Measurements from ENCODE around the gene AURKA.

AURKA gene

DNA sequence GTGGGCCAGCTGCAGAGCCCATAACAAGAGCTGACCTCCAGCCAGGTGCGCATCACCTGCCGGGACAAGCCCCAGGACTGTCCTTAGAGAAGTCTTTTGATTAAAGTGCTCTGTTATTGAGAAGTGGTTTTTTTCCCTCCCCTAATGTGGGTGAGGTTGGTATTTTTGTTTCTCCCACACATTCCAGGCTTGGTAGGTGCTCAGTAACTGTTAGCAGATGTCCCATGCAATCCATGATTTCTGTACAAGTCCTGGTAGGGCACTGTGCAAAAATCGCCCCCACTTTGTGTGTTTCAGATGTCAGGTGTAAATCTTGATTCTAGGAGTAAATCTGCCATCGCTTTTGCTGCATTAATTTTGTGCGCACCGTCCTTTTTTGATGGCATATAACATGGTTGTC lies 28.5 kb downstream of the AURKA start:
- Histone ChIP-seq H3F3A (ENCODE audit: low read depth) (no peaks in the 10 kb centered on the region), H3K9ac (ENCODE audit: low read depth, low read length, poor library complexity, severe bottlenecking) (no peak overlapping the region), H3K79me2 (ENCODE audit: insufficient read depth, low read length) (no peaks in the 10 kb centered on the region), H3K4me2 (ENCODE audit: low read depth, low read length, poor library complexity, severe bottlenecking) (no peak overlapping the region), H3K36me3 (ENCODE audit: insufficient read depth, low read length) (peaks cover 17% of the 10 kb centered on the region; the same call in 1 of the 2 replicates), H4K20me1 (ENCODE audit: insufficient read depth, low read length, poor library complexity, severe bottlenecking) (no peaks in the 10 kb centered on the region), H3K9me2 (replicated peaks; ENCODE audit: low read depth, low read length) (no peaks in the 10 kb centered on the region), H3K9me3 (ENCODE audit: insufficient read depth, low read depth, low read length) (no peaks in the 10 kb centered on the region), H3K4me1 (ENCODE audit: insufficient read depth, low read length, poor library complexity, severe bottlenecking) (no peaks in the 10 kb centered on the region), H3K4me3 (ENCODE audit: low read length, poor library complexity, severe bottlenecking) (no peak overlapping the region), H2AFZ (ENCODE audit: low read length) (no peak overlapping the region), H3K27me3 (ENCODE audit: insufficient read depth, low read length, poor library complexity, severe bottlenecking) (no peaks in the 10 kb centered on the region)
- TF ChIP-seq, protein P1, sequence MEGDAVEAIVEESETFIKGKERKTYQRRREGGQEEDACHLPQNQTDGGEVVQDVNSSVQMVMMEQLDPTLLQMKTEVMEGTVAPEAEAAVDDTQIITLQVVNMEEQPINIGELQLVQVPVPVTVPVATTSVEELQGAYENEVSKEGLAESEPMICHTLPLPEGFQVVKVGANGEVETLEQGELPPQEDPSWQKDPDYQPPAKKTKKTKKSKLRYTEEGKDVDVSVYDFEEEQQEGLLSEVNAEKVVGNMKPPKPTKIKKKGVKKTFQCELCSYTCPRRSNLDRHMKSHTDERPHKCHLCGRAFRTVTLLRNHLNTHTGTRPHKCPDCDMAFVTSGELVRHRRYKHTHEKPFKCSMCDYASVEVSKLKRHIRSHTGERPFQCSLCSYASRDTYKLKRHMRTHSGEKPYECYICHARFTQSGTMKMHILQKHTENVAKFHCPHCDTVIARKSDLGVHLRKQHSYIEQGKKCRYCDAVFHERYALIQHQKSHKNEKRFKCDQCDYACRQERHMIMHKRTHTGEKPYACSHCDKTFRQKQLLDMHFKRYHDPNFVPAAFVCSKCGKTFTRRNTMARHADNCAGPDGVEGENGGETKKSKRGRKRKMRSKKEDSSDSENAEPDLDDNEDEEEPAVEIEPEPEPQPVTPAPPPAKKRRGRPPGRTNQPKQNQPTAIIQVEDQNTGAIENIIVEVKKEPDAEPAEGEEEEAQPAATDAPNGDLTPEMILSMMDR (conservative IDR thresholded peaks at IDR 0.05; ENCODE audit: low read length): no peak
- TF ChIP-seq EZH2phosphoT487 (IDR thresholded peaks at IDR 0.05; ENCODE audit: borderline replicate concordance): no peak

GRCh38 chr20:56362833-56363413 lies 29.1 kb downstream of the AURKA start:
- H3K27me3 ChIP-seq (ENCODE audit: insufficient read depth, low read length, poor library complexity, severe bottlenecking): no peaks in the 10 kb centered on the region
- no peak overlapping the region for H3K4me2 ChIP-seq (ENCODE audit: low read depth, low read length, poor library complexity, severe bottlenecking)
- H3K9ac ChIP-seq (ENCODE audit: low read depth, low read length, poor library complexity, severe bottlenecking): no peak overlapping the region
- H3K36me3 ChIP-seq (ENCODE audit: insufficient read depth, low read length): peaks cover 13% of the 10 kb centered on the region; the same call in 1 of the 2 replicates
- no peaks in the 10 kb centered on the region for H3K9me3 ChIP-seq (ENCODE audit: insufficient read depth, low read depth, low read length)
- H3F3A ChIP-seq (ENCODE audit: low read depth): no peaks in the 10 kb centered on the region
- no peaks in the 10 kb centered on the region for H3K79me2 ChIP-seq (ENCODE audit: insufficient read depth, low read length)
- H2AFZ ChIP-seq (ENCODE audit: low read length): no peak overlapping the region
- H4K20me1 ChIP-seq (ENCODE audit: insufficient read depth, low read length, poor library complexity, severe bottlenecking): no peaks in the 10 kb centered on the region
- no peaks in the 10 kb centered on the region for H3K4me1 ChIP-seq (ENCODE audit: insufficient read depth, low read length, poor library complexity, severe bottlenecking)
- H3K9me2 ChIP-seq (replicated peaks; ENCODE audit: low read depth, low read length): no peaks in the 10 kb centered on the region
- TF ChIP-seq, protein P1 (conservative IDR thresholded peaks at IDR 0.05; ENCODE audit: low read length): no peak
- TF ChIP-seq EZH2phosphoT487 (IDR thresholded peaks at IDR 0.05; ENCODE audit: borderline replicate concordance): no peak
- H3K4me3 ChIP-seq (ENCODE audit: low read length, poor library complexity, severe bottlenecking): no peak overlapping the region

- TF ChIP-seq, protein P1 (conservative IDR thresholded peaks at IDR 0.05; ENCODE audit: low read length): no peak
- no peak for TF ChIP-seq EZH2phosphoT487 (IDR thresholded peaks at IDR 0.05; ENCODE audit: borderline replicate concordance)
- Histone ChIP-seq H3K79me2 (ENCODE audit: insufficient read depth, low read length) (no peaks in the 10 kb centered on the region), H3K4me1 (ENCODE audit: insufficient read depth, low read length, poor library complexity, severe bottlenecking) (no peaks in the 10 kb centered on the region), H3K27me3 (ENCODE audit: insufficient read depth, low read length, poor library complexity, severe bottlenecking) (no peaks in the 10 kb centered on the region), H3F3A (ENCODE audit: low read depth) (no peaks in the 10 kb centered on the region), H3K4me3 (ENCODE audit: low read length, poor library complexity, severe bottlenecking) (no peak overlapping the region), H3K9ac (ENCODE audit: low read depth, low read length, poor library complexity, severe bottlenecking) (no peak overlapping the region), H3K9me3 (ENCODE audit: insufficient read depth, low read depth, low read length) (no peaks in the 10 kb centered on the region), H3K36me3 (ENCODE audit: insufficient read depth, low read length) (0 out of 2 replicates have a peak, but pooled peaks cover 6% of the 10 kb centered on the region), H3K4me2 (ENCODE audit: low read depth, low read length, poor library complexity, severe bottlenecking) (no peak overlapping the region), H4K20me1 (ENCODE audit: insufficient read depth, low read length, poor library complexity, severe bottlenecking) (no peaks in the 10 kb centered on the region), H3K9me2 (replicated peaks; ENCODE audit: low read depth, low read length) (no peaks in the 10 kb centered on the region), H2AFZ (ENCODE audit: low read length) (no peak overlapping the region)
Measured at GRCh38 chr20:56361900-56362299, 30.1 kb downstream of the AURKA start.

Measured in Loucy (cell line).